Fibroblast of villous mesenchyme (primary cell): ENCODE measurements around the gene BLOC1S1. TPM values are rescaled to one million over a fixed set of nuclear protein-coding genes. Genes with fewer than 3 reads are reported as not detected.

Experiments used
- DNase-seq: peaks from one replicate; pipeline ENCODE4 v3.0.0-alpha.2; 2010; ENCODE audit warnings: low read depth
- H3K4me3 ChIP-seq: 2 replicates; pipeline ENCODE4 v1.5.1; 2011; ENCODE audit warnings: low read depth, mild to moderate bottlenecking, low read length
- CTCF ChIP-seq: IDR thresholded peaks from 2 replicates; pipeline ENCODE4 v1.5.1; 2012; ENCODE audit warnings: low read depth, mild to moderate bottlenecking, low read length; ENCODE audit not compliant: insufficient read depth
- total RNA-seq: library from RNA; depleted of rRNA; stranded (reverse); fragments of >200 nt; gene quantifications from 2 replicates; pipeline ENCODE4 v1.2.3, GENCODE V29; 2012

Gene BLOC1S1
- total RNA-seq, 1 donor, result 36.3 TPM

DNA sequence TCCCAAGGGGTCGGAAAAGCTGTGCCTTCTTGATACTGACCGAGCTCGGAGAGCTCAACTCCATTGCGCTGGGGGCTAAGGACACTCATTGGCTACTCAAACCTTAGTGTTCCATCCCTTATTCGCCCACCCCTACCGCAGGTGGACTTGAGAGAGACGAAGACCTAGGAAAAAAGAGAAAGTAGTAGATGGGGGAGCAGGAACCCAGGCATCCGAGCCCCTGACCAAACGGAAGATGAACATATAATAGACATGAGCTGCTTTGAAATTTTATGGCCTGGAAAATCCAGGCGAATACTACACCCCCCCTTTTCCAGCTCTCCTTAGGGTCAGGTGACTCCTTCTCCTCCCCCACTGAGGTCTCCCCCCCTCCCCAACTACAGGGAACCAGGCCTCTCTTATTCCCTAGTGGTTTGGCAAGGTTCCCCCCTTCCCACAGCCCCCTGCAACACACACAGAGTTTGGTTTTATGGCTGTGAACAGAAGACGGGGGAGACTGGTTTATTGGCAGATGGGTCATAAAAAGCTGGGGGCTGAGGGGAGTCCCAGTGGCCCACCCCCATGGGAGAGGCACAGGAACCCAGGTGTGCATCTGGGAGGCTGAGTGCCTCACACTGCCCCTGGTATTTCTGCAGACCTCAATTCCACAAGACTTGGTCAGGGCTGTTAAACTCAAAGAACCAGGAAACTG is 28.6 kb downstream of the BLOC1S1 start:
- H3K4me3 ChIP-seq, result peak overlapping the region; percentile 65
- no peak for TF ChIP-seq CTCF
- DNase-seq, result no peak

- no peak for TF ChIP-seq CTCF
- peak overlapping the region; percentile 65 for H3K4me3 ChIP-seq
- peak; percentile 49 for DNase-seq
Observed at GRCh38 chr12:55745361-55746173, 29.7 kb downstream of the BLOC1S1 start.

GRCh38 chr12:55746174-55746912 is 30.5 kb downstream of the BLOC1S1 start:
- TF ChIP-seq CTCF, result no peak
- peak overlapping the region; percentile 2 for H3K4me3 ChIP-seq
- DNase-seq, result no peak

GRCh38 chr12:55746913-55747231 is 31.0 kb downstream of the BLOC1S1 start:
- no peak for DNase-seq
- no peak for TF ChIP-seq CTCF
- no peak overlapping the region for H3K4me3 ChIP-seq

DNA sequence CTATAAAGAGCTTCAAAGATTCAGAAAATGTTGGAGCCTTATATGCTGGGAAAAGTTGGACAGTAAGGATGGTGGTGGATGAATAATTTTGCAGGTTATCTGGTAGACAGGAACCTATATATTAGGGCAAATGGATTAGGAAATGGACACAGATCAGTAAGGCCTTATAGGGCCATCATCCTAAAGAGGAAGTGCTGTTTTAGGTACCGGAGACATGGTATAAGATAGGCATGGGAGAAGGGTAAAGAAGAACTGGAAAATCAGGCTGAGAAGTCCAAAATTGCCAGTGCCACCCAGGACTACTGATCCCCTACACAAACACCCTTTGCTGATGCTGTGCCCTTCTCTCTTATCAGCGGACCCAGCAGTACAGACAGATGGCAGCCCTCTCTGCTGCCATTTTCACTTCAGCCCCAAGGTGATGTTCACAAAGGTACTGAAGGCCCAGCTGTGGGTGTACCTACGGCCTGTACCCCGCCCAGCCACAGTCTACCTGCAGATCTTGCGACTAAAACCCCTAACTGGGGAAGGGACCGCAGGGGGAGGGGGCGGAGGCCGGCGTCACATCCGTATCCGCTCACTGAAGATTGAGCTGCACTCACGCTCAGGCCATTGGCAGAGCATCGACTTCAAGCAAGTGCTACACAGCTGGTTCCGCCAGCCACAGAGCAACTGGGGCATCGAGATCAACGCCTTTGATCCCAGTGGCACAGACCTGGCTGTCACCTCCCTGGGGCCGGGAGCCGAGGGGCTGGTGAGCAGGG is 32.6 kb downstream of the BLOC1S1 start:
- TF ChIP-seq CTCF, result no peak

DNA sequence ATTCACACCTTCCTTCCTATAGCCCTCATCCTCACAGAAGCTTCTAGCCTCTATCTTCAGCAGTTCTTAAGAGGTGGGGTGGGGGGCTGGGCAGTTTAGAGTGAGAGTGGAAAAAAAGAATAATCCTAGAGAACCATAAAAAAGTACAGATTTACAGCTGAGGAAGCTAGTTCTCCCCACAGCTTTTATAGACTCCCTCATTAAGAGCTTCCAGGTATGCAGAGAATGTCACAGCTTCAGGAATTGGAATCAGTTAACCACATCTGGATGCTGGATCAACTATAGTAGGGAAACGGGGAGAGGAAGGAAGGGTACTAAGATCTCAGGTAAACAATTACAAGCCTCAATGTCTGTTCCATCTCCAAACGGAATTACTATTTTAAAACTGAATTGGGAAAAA is 39.4 kb downstream of the BLOC1S1 start:
- TF ChIP-seq CTCF, result no peak
- peak; percentile 59 for DNase-seq
- no peak overlapping the region for H3K4me3 ChIP-seq

More for the DNA sequence above, 32.6 kb downstream of the BLOC1S1 start:
- no peak for DNase-seq
- H3K4me3 ChIP-seq, result no peak overlapping the region
